Parathyroid adenoma (tissue), 2 donors: ENCODE results near the gene PRKCQ.

Source experiments
- H2AFZ ChIP-seq: fragments of 300-600 bp; sonication (generic); one replicate; pipeline ENCODE4 v1.7.0; 2017; ENCODE audit warnings: antibody characterized with exemption, mild to moderate bottlenecking
- H3K27ac ChIP-seq: fragments of 300-600 bp; sonication (generic); one replicate; pipeline ENCODE4 v1.7.0; 2017
- H3K27me3 ChIP-seq: fragments of 300-600 bp; sonication (generic); one replicate; pipeline ENCODE4 v1.7.0; 2017; ENCODE audit warnings: low read length; ENCODE audit not compliant: control insufficient read depth, insufficient read depth
- H3K36me3 ChIP-seq: fragments of 300-600 bp; sonication (generic); one replicate; pipeline ENCODE4 v1.7.0; 2017; ENCODE audit warnings: low read length; ENCODE audit not compliant: control insufficient read depth, insufficient read depth
- H3K4me1 ChIP-seq: fragments of 300-600 bp; sonication (generic); one replicate; pipeline ENCODE4 v1.7.0; 2017; ENCODE audit warnings: control low read depth
- H3K4me2 ChIP-seq: fragments of 300-600 bp; sonication (generic); one replicate; pipeline ENCODE4 v1.7.0; 2017; ENCODE audit warnings: low read length
- H3K4me3 ChIP-seq: fragments of 300-600 bp; sonication (generic); one replicate; pipeline ENCODE4 v1.7.0; 2017; ENCODE audit warnings: low read depth, low read length
- H3K79me2 ChIP-seq: fragments of 300-600 bp; sonication (generic); one replicate; pipeline ENCODE4 v1.7.0; 2017; ENCODE audit warnings: control low read depth
- H3K9ac ChIP-seq: fragments of 300-600 bp; sonication (generic); one replicate; pipeline ENCODE4 v1.7.0; 2017; ENCODE audit warnings: mild to moderate bottlenecking
- H3K9me3 ChIP-seq: fragments of 300-600 bp; sonication (generic); one replicate; pipeline ENCODE4 v1.7.0; 2017; ENCODE audit warnings: low read length; ENCODE audit not compliant: control insufficient read depth
- TF ChIP-seq, protein P1 (sequence below): fragments of 300-600 bp; sonication (generic); IDR thresholded peaks from one replicate; pipeline ENCODE4 v1.7.0; 2017; ENCODE audit warnings: antibody characterized with exemption, mild to moderate bottlenecking
- donor health status: primary hyperparathyroidism.

The PRKCQ gene

GRCh38 chr10:6388261-6388893 is 191.7 kb downstream of the PRKCQ start:
- Histone ChIP-seq H2AFZ (no peak overlapping the region), H3K9ac (no peak overlapping the region)

DNA sequence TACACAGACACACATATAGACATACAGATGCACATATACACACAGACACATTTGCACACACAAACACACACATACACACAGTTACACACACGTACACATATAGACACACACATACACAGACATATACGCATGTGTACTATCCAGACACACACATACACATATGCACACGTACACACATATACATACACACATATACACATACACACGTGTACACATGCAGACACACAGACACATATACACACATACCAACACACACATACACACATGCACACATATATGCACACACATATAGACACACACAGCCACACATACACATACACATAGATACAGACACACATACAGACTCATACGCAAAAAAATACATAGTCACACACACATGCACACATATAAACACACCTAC is 193.1 kb downstream of the PRKCQ start:
- TF ChIP-seq, protein P1, sequence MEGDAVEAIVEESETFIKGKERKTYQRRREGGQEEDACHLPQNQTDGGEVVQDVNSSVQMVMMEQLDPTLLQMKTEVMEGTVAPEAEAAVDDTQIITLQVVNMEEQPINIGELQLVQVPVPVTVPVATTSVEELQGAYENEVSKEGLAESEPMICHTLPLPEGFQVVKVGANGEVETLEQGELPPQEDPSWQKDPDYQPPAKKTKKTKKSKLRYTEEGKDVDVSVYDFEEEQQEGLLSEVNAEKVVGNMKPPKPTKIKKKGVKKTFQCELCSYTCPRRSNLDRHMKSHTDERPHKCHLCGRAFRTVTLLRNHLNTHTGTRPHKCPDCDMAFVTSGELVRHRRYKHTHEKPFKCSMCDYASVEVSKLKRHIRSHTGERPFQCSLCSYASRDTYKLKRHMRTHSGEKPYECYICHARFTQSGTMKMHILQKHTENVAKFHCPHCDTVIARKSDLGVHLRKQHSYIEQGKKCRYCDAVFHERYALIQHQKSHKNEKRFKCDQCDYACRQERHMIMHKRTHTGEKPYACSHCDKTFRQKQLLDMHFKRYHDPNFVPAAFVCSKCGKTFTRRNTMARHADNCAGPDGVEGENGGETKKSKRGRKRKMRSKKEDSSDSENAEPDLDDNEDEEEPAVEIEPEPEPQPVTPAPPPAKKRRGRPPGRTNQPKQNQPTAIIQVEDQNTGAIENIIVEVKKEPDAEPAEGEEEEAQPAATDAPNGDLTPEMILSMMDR: no peak
- Histone ChIP-seq H2AFZ (no peak overlapping the region), H3K9me3 (no peaks in the 10 kb centered on the region), H3K4me1 (no peaks in the 10 kb centered on the region), H3K36me3 (no peaks in the 10 kb centered on the region), H3K9ac (no peak overlapping the region), H3K79me2 (no peaks in the 10 kb centered on the region), H3K4me3 (no peak overlapping the region), H3K27me3 (no peaks in the 10 kb centered on the region), H3K27ac (no peak overlapping the region), H3K4me2 (no peak overlapping the region)

More at GRCh38 chr10:6388261-6388893, 191.7 kb downstream of the PRKCQ start:
- TF ChIP-seq, protein P1: no peak
- H3K27me3 ChIP-seq: no peaks in the 10 kb centered on the region
- no peaks in the 10 kb centered on the region for H3K9me3 ChIP-seq
- no peaks in the 10 kb centered on the region for H3K36me3 ChIP-seq
- no peaks in the 10 kb centered on the region for H3K4me1 ChIP-seq
- H3K27ac ChIP-seq: no peak overlapping the region
- H3K4me3 ChIP-seq: no peak overlapping the region
- no peak overlapping the region for H3K4me2 ChIP-seq
- H3K79me2 ChIP-seq: no peaks in the 10 kb centered on the region

GRCh38 chr10:6386346-6386745 is 193.7 kb downstream of the PRKCQ start:
- no peak overlapping the region for H2AFZ ChIP-seq

GRCh38 chr10:6385665-6386064 is 194.4 kb downstream of the PRKCQ start:
- Histone ChIP-seq H3K4me3 (no peak overlapping the region), H3K4me2 (no peak overlapping the region), H3K4me1 (no peaks in the 10 kb centered on the region), H3K27ac (no peak overlapping the region), H3K27me3 (no peaks in the 10 kb centered on the region), H3K9ac (no peak overlapping the region), H3K9me3 (no peaks in the 10 kb centered on the region), H3K36me3 (no peaks in the 10 kb centered on the region), H2AFZ (no peak overlapping the region), H3K79me2 (no peaks in the 10 kb centered on the region)
- TF ChIP-seq, protein P1: no peak

More at GRCh38 chr10:6386346-6386745, 193.7 kb downstream of the PRKCQ start:
- H3K9me3 ChIP-seq: no peaks in the 10 kb centered on the region
- H3K4me2 ChIP-seq: no peak overlapping the region
- no peaks in the 10 kb centered on the region for H3K4me1 ChIP-seq
- TF ChIP-seq, protein P1: no peak
- H3K9ac ChIP-seq: no peak overlapping the region
- no peaks in the 10 kb centered on the region for H3K36me3 ChIP-seq
- H3K27me3 ChIP-seq: no peaks in the 10 kb centered on the region
- no peak overlapping the region for H3K27ac ChIP-seq
- no peak overlapping the region for H3K4me3 ChIP-seq
- H3K79me2 ChIP-seq: no peaks in the 10 kb centered on the region

DNA sequence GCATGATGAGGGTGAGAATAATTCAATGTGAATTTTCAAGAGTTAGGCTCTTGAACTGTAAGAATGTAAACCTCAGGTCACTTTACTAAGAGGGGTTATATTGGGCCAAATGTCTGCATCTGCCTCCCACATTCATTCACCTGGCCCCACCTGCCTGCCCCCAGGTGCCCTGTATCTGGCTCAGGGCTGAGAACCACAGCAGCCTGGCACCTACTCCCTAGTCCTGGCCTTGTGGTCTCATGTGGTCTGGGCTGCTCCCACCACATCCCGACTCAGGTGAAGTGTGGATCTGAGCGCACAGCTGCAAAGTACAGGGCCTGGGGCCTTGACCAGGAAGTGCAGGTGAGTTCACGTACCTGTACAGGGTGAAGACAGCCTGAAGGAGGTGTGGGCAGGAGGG is 195.2 kb downstream of the PRKCQ start:
- Histone ChIP-seq H2AFZ (no peak overlapping the region), H3K4me1 (no peaks in the 10 kb centered on the region), H3K4me2 (no peak overlapping the region), H3K27ac (no peak overlapping the region), H3K79me2 (no peaks in the 10 kb centered on the region), H3K36me3 (no peaks in the 10 kb centered on the region), H3K4me3 (no peak overlapping the region), H3K9ac (no peak overlapping the region), H3K9me3 (no peaks in the 10 kb centered on the region), H3K27me3 (no peaks in the 10 kb centered on the region)
- TF ChIP-seq, protein P1: no peak
